ENCODE measurements around the gene CLTA.

Gene CLTA

DNA sequence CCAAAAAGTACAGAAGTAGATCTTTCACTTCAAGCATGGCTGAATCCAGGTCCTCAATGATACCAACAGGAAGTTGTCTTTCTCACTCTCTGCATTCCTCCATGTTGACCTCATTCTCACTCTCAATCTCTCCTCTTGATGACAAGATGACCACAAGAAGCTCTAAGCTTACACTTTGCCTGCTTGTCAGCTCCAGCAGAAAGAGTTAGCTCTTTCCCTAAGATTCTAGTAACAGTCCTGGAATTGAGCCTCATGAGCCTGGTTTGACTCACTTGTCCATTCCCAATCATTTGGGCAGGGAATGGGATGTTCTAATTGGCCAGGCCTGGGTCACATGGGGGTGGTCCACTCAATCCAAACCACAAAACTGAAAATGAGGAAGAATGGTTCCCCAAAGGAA lies 3.3 kb upstream of the CLTA start:
- no peak for DNase-seq (ENCODE audit: low read depth in 4 of 4, low spot score in 1 of 4)

DNA sequence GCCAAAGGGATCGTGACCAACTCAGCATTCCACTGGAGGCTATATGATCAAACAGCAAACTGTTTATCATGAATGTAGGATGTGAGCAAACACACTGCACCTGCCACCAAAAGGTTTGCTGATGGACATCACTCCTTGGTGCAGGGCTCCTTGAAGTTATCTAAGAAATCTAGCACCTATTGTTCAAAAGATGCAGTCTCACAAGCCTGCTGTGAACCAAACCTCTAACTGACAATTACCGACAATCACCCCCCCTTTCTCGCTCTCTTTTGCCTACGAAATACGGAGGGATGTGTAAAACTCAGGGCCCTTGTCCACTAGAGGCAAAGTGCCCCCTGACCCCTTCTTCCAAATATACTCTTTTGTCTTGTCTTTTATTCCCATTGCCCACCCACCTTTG lies 2.5 kb upstream of the CLTA start:
- no peak for DNase-seq (ENCODE audit: low read depth in 4 of 4, low spot score in 1 of 4)

DNA sequence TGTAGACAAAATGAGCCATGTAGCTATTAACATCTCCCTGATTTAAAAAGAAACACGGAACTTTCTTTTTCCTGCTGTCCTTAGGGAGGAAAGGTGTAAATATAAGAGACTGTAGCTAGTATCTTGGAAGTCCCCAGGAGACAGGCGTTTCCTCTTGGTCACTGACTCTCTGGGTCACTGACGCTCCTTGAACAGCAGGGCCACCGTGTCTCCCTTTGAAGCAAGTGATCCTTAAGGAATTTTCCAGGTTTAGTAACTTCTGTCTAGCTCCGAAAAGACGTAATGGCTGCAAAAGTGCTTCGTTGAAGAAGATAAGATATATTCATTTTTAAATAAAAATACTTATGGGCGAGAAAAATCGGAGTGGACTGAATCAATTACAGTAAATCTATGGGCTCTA lies 745 bp upstream of the CLTA start:
- no peak for DNase-seq (ENCODE audit: low read depth in 4 of 4, low spot score in 1 of 4)

DNA sequence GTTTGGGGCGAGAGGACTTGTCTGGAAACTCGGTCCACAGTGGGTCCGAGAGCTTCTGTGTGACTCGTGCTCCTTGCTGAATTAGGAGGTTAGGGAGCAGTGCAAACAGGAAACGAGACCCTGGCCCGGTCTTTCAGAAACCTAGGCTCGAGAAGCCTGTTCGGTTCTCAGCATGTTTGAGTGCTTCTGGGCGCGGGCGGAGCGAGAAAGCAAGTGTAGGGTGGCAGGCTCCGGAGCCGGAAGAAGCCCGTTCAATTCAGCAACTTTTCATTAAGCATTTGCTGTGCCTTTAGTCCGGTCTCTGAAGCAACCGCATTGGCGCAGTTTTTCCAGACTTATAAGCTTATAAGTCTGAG lies 547 bp downstream of the CLTA start:
- DNase-seq (ENCODE audit: low read depth in 4 of 4, low spot score in 1 of 4): peak; percentile 5 to 32 (median 12)

DNA sequence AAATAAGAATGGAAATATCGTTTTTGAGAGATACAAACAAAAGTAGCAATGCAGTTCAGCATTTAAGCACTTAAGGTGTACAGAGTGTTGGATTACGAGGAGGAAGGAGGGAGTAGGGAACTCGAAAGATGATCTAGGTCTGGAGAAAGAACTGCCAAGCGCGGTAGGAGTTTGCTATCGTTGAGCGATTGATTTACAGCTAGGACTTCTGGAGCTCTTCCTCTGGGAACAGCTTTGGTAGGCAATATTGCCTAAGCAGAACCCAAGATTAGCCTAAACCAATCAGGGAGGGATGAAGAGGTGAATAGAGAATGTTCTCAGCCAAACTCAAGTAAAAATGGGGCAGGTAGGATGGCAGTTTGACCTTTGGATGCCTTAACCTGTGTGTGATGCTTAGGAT lies 965 bp downstream of the CLTA start:
- no peak for DNase-seq (ENCODE audit: low read depth in 4 of 4, low spot score in 1 of 4)

DNA sequence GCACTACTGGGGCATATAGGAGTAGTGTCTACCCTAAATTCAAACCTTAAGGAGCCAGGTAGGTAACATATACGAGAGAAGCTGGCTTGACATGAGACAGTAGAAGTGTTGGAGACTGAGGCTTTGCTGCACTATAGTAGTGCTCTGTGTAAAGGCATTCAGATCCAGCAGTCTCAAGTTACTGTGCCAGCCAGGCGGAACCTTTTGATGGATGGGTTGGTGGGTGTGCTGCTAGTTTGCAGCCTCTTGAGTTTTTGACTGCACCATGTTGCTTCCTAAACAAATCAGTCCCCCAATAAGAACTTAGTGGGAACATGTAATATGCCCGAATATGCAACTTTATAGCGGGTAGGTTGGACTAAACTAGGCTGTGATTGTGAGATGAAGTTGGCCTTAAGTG lies 1.5 kb downstream of the CLTA start:
- DNase-seq (ENCODE audit: low read depth in 4 of 4, low spot score in 1 of 4): no peak

DNA sequence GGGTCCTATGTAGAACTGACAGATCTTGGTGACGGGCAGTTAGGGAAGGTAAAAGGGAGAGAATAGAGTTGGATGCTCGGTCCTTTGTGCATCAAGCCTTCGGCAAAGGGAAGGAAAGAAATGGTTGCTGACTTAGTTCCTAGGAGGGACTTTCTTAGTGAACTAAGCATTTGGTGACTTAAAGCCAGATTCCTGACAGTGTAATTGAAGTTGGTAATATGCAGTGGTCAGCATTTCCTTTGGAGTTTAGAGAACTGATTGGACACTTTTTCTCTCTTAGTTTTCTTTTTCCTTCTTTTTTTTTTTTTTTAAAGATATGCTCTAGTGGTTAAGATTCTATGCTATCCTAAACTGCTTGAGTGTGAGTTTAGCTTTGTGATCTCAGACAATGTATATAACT lies 2.3 kb downstream of the CLTA start:
- DNase-seq (ENCODE audit: low read depth in 4 of 4, low spot score in 1 of 4): no peak

DNA sequence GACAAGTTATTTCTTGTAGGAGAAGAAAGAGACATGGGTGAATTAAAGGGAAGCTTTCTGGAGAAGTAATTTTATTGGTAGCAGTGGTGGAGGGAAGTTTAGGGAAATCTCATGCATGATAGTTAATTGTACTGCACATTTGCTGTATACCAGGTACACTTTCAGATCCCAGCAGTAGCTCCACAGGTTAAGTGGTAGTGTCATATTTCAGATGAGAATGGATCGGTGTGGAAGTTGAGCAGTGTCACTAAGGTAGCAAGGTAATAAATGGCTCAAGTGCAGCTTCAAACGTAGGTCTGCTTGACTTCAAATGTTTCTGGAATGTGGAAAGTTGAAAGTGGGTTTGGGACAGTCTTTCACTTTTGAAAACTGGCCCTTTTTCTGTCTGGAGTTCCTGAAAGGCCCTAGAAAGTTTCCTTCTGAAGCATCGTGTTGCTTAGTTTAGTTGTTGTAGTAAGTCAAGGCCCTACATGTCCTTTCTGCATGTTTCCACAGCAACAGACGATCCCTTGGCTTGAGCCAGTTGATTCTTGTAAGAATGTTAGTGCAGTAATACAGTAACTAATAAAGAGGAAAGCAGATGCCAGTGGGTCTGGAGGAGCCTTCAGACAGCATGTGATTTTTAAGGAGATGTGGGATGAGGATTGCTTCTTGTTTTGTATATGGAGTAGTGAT lies 3.7 kb downstream of the CLTA start:
- DNase-seq (ENCODE audit: low read depth in 4 of 4, low spot score in 1 of 4): no peak

DNA sequence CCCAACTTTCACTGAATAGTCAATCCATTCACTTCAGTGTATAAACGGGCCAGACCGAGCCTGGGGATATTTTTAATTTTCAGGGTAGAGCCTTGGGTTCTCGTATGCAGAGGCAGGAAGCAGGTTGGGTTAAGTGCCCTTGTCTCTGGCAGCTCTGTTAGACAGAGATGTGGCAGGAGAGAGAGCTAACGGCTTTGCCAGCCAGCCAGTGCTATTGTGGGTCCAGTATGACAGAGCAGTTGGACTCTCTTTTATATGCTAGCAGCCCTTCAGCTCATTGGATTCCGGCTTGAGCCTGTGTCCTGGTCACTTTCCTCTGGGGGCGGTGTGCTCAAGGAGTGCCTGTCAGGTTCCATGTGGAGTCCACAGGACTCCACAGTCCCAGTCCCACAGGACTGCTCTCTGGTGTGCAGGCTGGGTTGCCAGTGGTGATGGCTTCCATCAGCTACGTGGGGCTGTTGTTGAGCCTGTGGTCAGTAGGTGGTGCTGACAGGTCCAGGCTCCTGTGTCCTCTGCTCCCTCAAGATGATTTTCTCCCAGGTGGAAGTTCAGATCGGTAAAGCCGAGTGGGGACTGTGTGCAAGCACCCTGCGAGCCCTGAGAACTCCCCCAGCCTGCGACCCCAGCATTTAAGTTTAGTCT lies 14.3 kb downstream of the CLTA start:
- DNase-seq (ENCODE audit: low read depth in 4 of 4, low spot score in 1 of 4): no peak

DNA sequence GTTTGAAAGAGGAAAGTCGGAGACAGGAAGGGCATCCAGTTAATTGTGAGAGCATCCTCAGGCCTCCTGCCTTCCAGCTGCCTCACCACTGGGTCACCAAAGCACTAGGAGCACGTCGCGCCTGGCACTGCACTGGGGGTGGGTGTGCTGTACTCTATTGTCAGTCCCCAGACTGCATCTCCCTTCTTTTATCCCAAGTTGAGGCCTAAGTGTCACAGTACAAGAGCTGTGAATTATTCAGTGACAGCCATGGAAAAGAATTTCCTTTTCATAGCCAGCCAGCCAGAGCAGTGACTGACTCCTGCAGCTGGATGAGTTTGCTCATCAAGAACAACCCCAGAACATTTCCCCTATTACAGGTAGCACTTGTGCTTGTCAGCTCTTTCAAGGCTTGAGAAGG lies 16.3 kb downstream of the CLTA start:
- DNase-seq (ENCODE audit: low read depth in 4 of 4, low spot score in 1 of 4): no peak

DNA sequence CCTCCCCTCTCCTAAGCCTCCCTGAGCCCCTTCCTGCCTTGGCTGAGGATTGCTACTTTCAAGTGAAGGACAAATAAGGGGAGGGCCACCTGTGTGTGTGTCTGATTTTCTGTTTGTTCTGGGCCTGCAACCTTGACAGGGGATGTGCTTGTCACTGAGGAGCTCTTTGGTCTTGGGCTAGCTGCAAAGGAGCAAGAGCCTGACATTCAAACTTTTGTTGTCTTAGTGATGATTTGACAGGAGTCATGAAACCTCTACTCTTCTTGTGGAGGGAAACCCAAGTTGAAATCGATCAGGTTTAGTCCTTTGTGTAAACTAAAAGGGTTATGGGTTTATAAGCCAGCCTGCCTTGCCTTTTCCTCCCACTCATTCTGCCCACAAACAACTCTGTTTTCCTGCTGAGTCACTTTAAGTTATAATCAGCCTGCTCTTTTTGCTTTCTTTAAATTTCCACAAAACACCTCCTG lies 16.9 kb downstream of the CLTA start:
- no peak for DNase-seq (ENCODE audit: low read depth in 4 of 4, low spot score in 1 of 4)

DNA sequence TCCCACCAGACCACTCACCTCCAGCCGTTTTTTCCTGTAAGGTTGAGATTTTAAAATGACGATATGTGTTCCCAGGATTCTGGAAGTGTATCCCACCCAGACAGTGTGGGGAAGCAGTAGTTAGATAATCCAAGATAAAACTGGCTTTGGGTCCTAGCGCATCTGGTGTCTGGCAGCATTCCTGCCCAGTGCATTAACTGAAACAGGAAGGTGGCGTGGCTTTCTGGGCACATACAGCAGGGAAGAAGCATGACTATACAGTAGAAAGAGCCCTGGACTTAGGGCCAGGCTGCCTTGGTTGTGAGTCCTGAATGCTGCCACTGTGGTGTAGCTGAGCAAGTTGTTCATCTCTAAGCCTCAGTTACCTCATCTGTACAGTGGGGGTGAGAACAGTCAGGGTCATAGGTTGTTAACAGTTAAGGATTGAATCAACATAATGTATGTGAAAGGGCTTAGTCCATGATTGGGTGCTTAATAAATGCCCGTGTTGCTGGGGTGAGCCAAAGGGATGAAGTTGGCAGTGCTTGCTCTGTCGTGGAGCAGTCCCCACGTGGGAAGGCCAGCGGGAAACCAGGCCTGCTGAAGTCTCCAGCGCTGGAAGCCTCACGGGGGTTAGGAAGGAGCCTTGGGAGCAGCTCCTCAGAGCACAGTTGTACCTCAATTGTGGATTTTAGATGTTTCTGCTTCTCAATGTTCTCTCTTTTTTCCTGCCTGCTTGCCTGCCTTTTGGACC lies 18.0 kb downstream of the CLTA start:
- DNase-seq (ENCODE audit: low read depth in 4 of 4, low spot score in 1 of 4): no peak

DNA sequence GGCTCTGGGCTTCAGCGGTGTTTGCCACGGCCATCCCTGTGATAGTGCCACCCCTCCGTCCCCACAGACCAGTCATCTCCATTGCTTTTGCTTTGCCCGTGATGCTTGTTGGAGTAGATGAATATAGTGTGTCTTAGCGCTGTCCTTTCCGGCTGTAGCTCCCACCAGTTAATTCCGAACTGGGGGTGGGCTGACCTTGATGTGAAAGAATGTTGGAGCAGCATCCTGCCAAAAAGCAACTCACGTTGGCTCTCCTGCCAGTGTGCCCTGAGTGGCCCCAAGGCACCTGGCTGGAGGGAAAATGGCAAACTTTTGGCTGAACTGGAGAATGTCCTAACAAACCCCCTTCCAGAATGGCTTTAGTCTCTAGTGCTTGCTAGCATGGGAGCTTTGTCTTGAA lies 20.0 kb downstream of the CLTA start:
- DNase-seq (ENCODE audit: low read depth in 4 of 4, low spot score in 1 of 4): no peak

DNA sequence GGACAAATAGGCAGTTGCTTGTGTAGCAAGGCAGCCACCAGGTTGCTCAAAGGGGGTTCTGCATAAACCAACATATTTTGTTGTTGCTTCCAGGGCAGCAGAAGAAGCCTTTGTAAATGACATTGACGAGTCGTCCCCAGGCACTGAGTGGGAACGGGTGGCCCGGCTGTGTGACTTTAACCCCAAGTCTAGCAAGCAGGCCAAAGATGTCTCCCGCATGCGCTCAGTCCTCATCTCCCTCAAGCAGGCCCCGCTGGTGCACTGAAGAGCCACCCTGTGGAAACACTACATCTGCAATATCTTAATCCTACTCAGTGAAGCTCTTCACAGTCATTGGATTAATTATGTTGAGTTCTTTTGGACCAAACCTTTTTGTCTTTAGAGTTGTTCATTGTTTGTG lies 20.8 kb downstream of the CLTA start:
- DNase-seq (ENCODE audit: low read depth in 4 of 4, low spot score in 1 of 4): no peak

DNA sequence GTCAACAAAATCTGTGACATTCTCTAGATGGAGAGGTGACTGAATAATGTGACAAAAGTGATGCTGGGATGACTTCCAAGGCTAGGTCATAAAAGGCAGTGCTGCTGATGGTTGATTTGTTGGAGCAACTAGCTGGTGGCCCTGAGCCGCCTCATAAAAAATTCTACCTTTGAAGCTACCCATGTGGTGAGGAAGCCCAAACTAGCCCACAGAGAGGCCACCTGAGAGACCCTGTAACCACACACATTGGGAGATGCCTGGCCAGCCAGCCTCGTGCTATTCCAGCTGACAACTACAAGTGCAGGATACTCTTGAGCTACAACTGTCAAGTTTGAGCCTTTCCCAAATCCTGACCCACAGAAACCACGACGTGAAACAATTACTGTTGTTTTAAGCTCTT lies 22.7 kb downstream of the CLTA start:
- DNase-seq (ENCODE audit: low read depth in 4 of 4, low spot score in 1 of 4): no peak

DNA sequence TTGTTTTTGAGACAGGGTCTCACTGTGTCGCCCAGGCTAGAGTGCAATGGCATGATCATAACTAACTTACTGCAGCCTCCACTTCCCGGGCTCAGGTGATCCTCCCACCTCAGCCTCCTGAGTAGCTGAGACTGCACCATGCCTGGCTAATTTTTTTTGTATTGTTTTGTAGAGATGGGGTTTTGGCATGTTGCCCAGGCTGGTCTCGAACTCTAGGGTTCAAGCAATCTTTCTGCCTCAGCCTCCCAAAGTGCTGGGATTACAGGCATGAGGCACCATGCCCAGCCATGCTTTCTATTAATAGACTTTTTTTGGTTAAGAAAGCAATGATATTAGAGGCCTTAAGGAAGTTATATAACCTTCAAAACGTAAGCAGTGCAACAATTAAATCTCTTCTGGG lies 23.3 kb downstream of the CLTA start:
- no peak for DNase-seq (ENCODE audit: low read depth in 4 of 4, low spot score in 1 of 4)

DNA sequence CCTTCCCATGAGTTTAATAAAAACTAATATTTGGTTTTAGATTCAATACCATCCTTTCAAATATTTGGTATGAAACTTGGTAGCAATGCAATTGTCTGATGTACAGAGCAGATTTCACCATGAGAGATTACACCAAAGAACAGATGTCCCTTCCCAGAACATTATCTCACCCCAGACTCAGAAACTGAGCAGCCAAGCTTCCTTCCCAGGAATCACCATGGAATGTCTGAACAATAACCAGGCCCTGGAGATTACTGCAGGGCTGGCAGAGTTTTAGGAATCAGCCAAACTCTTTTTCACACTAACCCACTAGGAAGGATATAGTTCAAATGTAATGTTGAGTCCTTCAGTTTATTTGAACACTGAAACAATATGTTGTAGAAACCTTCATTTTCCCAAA lies 23.9 kb downstream of the CLTA start:
- DNase-seq (ENCODE audit: low read depth in 4 of 4, low spot score in 1 of 4): no peak

DNA sequence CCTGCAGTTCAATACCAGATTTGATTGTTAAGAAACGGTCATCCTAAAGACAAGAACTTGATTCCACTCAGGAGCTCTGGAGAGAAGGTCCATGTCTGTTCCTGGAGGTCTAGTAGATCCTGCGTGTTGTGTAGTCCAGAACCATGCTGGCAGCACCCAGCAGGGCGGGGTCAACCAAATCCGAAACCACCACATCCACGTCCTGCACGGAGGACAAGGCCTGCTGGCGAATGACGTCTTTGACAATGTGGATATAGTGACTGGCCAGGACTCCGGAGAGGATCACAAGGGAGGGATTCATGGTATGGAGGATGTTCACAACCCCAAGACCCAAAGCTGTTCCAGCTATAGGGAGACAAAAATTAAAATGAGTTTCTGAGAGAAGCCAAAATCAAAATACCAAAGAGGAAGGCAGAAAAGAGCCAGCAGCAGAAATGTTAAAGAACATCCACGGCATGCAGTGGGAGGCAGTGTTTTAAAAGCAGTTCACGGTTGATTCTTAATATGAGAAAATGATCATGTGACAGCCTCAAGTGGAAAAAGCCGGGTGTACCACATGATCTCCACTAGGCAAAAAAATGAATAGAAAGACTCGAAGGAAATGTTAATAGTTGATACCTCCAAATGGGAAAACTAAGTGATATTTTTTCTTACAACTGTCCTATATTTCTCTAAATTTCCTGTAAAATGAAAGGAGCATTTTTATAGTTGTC lies 26.7 kb downstream of the CLTA start:
- no peak for DNase-seq (ENCODE audit: low read depth in 4 of 4, low spot score in 1 of 4)

DNA sequence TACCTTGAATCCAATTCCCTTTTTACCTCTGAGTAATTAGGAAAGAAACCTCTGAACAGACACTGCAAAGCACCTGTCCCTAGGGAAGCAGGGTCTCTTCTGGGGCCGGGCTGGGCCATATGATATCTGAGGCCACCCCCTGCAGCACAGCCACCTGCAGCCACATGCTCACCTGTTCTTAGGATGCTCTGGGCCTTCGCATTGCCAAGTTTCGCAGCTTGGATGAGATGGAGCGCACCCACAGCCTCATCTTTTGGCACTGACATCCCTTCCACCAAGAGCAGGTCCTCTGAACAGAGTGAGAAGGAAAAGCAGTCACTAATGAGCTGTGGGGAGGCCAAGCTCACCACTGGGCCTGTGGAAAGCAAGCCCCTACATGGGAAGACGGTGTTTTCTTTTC lies 27.3 kb downstream of the CLTA start:
- no peak for DNase-seq (ENCODE audit: low read depth in 4 of 4, low spot score in 1 of 4)

DNA sequence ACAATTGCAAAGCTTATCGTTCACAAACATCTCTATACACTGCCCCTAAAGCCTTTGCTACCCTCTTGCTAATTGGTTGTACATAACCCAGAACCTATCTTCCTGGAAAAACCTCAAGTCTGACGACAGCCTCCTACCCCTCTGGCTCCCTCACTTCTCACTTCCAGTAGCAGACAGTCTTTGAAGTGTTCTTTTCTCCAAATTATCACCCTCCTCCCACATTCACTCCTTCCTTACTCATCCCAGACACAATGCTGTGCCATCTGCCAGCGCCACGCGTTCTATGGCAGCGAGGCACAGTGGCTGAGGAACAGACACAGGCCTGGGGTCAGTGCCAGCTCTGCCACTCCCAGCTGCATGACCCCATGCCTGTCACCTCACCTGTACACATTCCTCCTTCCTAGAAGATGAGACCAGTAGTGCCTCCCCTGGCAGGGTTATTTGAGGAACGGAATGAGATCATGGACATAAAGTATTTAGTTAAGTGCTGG lies 27.7 kb downstream of the CLTA start:
- no peak for DNase-seq (ENCODE audit: low read depth in 4 of 4, low spot score in 1 of 4)

DNA sequence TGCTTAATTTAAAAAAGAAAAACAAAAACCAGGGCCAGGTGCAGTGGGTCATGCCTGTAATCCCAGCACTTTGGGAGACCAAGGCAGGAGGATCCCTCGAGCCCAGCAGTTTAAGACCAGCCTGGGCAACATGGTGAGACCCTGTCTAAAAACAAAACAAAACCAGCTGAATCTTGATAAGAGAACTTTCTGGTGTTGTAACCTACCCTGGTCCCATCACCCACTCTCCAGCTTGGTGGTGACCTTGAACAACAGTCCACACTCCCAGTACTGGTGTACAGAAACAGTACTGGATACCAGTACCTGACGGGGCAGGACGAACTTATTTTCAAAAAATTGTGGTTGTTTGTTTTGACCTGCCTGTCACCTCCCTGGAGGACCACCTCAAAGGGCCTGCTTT lies 30.9 kb downstream of the CLTA start:
- no peak for DNase-seq (ENCODE audit: low read depth in 4 of 4, low spot score in 1 of 4)

DNA sequence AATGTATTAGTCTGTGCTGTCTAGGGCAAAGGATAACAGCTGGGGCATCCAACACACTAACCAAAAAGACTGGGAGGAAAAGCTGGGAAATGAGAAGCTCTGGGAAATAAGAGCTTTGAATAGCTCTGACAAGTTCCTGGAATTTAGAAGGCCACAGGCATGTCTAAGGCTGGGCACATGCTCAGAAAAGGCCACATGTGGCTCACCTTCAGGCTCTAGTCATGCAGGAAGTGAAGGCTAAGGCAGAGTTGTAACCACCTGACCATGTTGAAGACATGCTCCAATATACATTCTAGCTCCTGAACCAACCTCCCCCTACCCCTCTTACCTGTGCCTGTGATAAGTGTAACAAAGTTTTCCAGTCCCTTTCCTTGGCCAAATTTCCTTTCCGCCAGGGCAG lies 31.7 kb downstream of the CLTA start:
- DNase-seq (ENCODE audit: low read depth in 4 of 4, low spot score in 1 of 4): no peak

Data from stimulated activated CD4-positive, alpha-beta T cell treated with anti-CD3 and anti-CD28 coated beads, Interleukin-1b, Interleukin-23, amount 100 ng/mL, for 24 hours (primary cell).